ENCODE data around the gene CTDSP1.

Gene CTDSP1

GRCh38 chr2:218427741-218428140 is 28.1 kb downstream of the CTDSP1 start:
- no peak for DNase-seq

- no peak for DNase-seq
These were observed 29.3 kb downstream of the CTDSP1 start for GRCh38 chr2:218428846-218429558.

- no peak for DNase-seq
These were observed 30.4 kb downstream of the CTDSP1 start for GRCh38 chr2:218429911-218430692.

GRCh38 chr2:218430721-218431120 is 31.1 kb downstream of the CTDSP1 start:
- DNase-seq, result no peak

GRCh38 chr2:218431878-218432277 is 32.2 kb downstream of the CTDSP1 start:
- DNase-seq, result no peak

GRCh38 chr2:218432676-218433365 is 33.2 kb downstream of the CTDSP1 start:
- no peak for DNase-seq

- DNase-seq, result no peak
These were observed 34.8 kb downstream of the CTDSP1 start for GRCh38 chr2:218434456-218434855.

GRCh38 chr2:218435003-218435982 is 35.6 kb downstream of the CTDSP1 start:
- no peak for DNase-seq

GRCh38 chr2:218436992-218437391 is 37.3 kb downstream of the CTDSP1 start:
- DNase-seq, result no peak

- no peak for DNase-seq
These were observed 38.3 kb downstream of the CTDSP1 start for GRCh38 chr2:218437969-218438368.

GRCh38 chr2:218438596-218438995 is 38.9 kb downstream of the CTDSP1 start:
- DNase-seq, result no peak

- no peak for DNase-seq
These were observed 45.2 kb downstream of the CTDSP1 start for GRCh38 chr2:218444692-218445357.

GRCh38 chr2:218445602-218446001 is 45.9 kb downstream of the CTDSP1 start:
- DNase-seq, result no peak

GRCh38 chr2:218446547-218446946 is 46.9 kb downstream of the CTDSP1 start:
- no peak for DNase-seq

- no peak for DNase-seq
These were observed 47.4 kb downstream of the CTDSP1 start for GRCh38 chr2:218447072-218447471.

GRCh38 chr2:218448934-218449333 is 49.3 kb downstream of the CTDSP1 start:
- DNase-seq, result no peak

- no peak for DNase-seq
These were observed 52.4 kb downstream of the CTDSP1 start for GRCh38 chr2:218452079-218452478.
